Limb (tissue), 2 donors: ENCODE measurements around the gene ITIH5.
"Not testable (repeated sequence)": the region's sequence is repeated elsewhere in the genome, so short reads cannot be mapped to it uniquely, and the experiment has no call there.

Source experiments
- DNase-seq, 2 donors: peaks; one replicate each; pipeline ENCODE4 v3.0.0-alpha.2; 2016; ENCODE audit errors: extremely low spot score in 2 of 2

Gene ITIH5

DNA sequence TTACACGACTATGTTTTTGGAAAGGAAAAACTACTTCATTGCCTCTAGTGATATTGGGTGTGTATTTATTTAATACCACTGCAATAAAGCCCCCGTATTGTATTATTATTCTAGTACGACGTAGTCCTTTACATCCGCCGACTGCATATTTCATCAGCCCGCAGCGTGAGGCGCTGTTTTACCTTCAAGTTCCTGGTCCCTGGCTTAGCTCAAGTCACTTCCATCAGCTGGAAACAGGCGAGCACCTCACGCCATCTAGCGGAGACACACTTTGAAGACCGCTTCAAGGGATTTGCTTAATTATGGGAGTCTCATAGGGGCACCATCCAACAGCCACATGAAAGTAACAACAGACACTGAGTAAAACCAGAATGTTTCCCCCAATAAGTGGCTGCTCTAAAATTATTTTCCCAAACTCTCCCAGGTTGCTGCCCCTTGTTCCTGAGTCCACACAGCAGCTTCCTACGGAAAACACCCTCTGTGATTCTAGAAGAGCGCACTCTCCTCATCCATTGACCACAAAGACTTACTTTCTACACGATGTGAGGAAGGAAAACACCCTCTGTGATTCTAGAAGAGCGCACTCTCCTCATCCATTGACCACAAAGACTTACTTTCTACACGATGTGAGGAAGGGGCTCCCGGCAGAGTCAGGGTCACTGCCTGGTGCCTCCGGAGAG lies 20.6 kb upstream of the ITIH5 start:
- peak; percentile 84 to 92 for DNase-seq

GRCh38 chr10:7686351-7687171 lies 19.8 kb upstream of the ITIH5 start:
- no peak for DNase-seq

GRCh38 chr10:7680078-7680477 lies 13.3 kb upstream of the ITIH5 start:
- DNase-seq: not testable (repeated sequence)

GRCh38 chr10:7679256-7679655 lies 12.5 kb upstream of the ITIH5 start:
- DNase-seq: no peak

DNA sequence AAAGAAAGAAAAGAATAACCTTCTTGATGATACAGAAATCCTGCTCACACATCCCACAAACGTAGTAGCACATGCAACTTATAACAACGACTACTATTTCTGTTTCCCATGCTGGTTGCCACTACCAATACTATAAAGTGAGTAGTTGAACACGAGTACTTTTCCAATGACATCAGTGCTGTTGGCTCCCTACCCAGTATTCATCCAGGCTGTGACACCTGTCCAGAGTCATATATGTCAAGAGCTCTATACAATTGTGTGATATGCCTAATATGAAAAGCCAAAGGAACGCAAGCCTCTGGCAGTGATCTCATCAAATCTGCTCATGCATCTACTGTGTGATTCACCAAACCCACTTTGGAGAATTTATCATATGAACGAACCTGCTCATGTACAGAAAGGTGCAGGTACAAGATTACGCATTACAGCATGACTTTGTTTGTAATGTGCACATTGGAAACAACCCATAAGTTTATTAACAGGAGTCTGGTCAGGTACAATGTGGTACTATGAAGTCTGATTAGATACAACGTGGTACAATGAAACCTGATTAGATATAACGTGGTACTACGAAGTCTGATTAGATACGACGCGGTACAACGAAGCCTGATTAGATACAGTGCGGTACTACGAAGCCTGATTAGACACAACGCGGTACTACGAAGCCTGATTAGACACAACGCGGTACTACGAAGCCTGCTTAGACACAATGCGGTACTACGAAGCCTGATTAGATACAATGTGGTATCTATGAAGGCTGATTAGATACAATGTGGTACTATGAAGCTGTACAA lies 5.8 kb upstream of the ITIH5 start:
- peak in 1 of 2 donors; percentile 66 for DNase-seq

- no peak for DNase-seq
Measured at GRCh38 chr10:7670157-7670556, 3.4 kb upstream of the ITIH5 start.

DNA sequence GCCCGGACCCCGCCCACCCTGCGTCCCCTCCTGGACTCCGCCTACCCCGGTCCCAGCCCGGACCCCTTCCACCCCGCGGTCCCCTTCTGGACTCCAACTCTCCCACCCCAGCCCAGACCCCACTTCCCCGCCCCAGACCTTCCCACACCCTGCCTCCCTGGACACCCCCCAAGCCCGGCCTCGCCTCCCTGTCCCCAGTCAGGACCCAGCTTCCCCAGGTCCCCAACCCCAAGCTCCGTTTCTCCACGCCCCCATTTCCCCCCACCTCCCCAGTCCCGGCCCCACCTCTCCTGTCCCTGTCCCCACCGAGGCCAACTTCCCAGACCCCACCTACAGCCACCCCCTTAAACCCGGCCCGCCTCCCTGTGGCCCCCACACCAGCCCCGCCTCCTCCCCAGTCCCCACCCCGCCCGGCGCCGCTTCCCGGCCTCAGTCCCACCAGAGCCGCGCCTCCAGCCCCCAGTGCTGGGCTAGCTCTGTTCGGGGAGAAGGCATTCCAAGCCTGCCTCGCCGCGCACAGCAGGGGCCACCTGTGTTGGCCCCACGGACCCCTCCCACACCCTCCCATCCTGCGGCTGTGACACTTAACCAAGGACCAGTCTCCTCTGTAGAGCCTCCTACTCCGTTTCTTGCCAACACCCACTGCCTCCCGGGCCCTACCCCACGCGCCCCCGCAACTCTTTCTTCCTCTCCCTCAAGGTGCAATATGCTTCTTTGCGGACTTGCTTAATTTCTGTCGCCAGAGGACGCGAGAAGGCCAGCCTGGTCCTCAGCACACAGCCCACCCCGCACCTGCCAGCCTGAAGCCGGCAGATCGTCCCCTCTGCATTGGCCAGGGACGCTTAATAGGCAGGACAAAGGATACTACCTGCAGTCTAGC lies 736 bp upstream of the ITIH5 start:
- DNase-seq: peak in 1 of 2 donors; percentile 58

DNA sequence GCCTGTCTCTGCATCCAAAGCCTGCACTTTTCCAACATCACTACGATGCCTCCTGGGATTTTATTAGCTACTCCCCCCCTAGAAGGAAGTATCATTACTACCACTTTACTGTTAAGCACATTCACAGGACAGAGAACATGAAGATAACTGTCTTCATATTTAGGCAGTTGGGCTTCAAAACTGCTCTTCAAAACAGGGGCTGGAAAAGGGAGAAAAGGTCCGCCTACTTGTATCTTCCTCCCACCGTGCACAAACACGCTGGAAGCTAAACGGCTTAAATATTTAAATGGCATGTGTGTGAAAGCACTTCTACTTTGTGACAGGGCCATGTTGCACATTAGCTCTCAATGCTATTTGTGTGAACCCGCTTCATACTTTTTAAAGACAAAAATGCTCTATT lies 999 bp downstream of the ITIH5 start:
- no peak for DNase-seq

DNA sequence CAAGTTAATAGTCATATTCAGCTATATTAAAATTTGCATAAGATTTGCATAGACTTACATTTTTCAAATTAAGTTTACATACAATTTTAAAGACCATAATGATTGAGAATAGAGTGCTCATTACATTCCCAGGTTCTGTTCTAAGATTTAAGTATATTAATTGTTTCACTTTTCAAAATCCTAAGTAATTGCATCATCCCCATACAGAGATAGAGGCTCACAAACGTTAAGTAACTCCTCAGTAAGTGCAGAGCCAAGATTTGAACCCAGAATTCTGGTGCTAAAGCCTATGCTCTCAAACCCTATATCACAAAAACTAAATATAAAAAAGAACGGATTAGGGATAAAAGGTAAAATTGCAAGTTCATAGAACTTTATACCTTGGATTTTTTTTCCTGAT lies 2.1 kb downstream of the ITIH5 start:
- no peak for DNase-seq

- DNase-seq: no peak
Measured at GRCh38 chr10:7662522-7662921, 4.2 kb downstream of the ITIH5 start.

DNA sequence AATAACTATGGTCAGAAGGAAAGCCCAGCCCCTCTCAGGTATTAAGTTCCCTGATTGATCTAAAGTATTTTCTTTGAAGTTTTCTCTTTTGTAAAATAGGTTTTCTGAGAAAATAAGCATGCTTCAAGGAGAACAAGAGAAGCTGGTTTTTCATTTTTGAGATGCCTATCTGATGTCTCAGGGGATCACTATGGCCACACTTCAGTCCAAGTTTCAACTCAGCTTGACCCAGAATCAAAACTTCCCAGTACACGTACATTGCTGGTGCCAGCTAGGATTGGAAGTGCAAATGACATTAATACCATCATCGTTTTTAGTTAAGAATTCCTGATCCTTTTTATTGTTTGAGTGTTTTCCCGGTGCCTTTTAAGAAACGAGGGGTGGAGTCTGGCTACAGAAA lies 7.2 kb downstream of the ITIH5 start:
- no peak for DNase-seq

DNA sequence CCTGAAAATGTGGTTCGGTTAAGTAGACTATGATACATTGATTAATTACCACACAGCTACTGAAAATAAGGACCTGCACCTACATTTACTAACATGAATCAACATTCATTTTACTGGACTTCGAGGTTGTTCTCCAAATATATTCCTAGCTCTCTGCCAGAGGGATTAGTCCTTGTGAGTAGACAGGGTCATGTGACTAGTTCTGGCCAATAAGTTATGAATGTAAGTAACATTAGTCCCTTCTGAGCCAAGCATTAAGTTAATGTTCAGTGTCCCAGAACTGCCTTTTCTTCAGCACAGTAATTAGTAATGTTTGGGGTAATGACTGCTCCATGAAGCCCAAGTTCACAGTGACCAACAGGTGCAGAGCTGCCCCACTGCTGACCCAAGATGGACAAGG lies 9.2 kb downstream of the ITIH5 start:
- DNase-seq: no peak

DNA sequence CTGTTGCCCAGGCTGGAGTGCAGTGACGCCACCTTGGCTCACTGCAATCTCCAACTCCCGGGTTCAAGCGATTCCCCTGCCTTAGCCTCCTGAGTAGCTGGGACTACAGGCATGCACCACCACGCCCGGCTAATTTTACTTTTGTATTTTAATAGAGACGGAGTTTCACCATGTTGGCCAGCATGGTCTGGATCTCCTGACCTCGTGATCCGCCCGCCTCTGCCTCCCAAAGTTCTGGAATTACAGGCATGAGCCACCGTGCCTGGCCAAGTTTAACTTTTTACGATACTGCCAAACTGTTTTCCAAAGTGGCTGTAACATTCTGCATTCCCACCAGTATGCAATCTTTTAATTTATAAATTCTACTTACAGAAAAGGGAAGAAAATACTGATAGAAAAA lies 9.7 kb downstream of the ITIH5 start:
- not testable (repeated sequence) for DNase-seq

DNA sequence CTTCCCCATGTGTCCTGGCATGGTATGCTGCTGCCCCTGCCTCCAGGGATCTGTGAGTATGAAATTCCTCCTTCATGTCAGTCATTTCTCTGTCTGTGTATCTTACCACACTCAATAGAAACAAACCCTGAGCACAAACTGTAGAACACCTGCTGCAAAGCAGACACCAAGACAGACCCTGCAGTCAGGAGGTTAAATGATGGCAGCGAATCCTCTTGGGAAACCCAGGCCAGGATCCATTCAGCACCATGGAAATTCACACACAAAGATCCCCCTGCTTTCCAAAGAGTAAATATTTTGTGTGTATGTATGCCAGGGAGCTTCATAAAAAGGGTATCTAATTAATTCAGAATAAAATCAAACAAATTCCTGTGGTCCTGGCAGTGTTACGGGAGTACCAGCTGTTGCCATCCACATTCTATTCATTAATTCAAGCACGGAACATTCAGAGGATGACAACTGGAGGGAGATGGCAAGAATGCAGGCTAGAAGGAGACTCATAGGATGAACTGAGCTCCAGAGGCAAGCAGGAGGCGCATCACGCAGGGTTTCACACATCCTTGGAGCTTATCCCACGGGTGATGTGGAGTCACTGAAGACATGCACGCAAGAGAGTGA lies 14.8 kb downstream of the ITIH5 start:
- no peak for DNase-seq

DNA sequence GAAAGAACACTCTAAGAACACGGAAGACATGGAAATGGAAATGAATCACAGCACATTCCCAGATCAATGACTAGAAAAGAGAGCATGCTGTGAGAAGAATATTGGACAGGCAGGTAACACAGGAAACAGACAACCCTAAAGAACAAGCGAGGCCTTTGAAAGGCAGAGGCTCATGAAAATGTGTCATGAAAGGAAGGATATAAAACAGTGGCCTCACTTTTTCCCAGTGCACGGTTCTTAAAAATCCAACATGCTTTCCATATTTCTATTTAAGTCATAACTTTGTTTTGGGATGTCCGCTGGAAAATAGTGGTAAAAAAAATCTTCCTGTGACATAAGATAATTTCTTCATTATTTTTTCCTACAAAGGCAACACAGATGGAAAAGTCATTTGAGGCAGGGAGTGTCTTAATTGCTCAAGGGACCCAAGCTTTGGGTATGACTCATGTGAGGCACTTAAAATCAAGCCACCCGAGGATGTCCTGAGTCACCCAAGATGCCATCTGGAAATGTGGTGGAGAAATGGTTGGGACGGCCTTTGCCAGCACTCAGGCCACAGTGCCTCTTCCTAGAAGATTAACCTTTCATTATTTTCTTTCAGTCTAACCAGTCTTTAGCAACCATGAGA lies 17.0 kb downstream of the ITIH5 start:
- no peak for DNase-seq

DNA sequence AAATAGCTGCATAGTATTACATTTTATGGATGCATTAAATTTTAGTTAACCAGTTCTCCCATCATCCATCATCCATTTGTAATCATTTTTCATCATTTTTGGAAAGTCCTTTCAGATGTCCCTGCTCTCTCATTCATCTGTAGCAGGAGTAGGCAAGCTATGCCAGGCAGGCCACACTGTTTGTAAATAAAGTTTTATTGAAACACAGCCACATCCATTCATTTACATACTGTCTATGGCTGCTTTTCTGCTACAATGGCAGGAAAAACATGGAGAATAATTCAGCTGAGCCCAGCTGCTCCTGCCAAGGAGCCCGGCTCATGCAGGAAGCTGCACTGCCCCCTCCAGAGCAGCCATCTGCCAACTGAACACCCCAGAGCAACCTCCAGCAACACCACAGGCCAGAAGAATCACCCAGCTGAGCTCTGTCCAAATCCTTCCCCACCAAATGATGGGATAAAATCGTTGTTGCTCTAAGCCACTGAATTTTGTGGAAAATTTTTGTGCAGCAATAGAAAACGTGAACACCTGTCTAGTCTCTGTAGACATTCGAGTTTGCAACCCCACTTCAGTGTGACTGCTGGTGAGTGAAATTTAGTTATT lies 19.6 kb downstream of the ITIH5 start:
- no peak for DNase-seq

DNA sequence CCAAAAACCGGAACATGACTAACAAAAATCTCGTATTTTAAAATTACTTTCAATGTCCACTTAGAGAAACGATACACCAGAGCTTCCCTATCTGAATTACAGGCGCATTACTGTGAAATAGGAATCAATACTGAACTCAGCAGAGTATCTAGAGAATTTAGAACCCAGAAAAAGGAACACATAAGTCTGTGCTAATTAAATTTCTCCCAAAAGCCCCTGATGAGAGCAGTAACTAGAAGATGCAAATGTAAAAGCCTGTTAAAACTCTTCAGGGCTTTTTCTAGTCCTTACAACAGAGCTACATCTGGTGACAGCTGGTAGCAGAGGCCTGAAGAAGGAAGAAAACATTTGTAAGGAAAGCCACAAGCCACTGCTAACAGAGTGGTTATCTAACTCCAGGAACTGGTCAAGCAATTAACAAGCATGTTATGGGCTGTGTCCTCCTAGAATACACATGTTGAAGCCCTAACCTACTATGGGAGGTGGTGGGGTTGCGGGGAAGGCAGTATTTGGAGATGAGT lies 24.2 kb downstream of the ITIH5 start:
- no peak for DNase-seq

DNA sequence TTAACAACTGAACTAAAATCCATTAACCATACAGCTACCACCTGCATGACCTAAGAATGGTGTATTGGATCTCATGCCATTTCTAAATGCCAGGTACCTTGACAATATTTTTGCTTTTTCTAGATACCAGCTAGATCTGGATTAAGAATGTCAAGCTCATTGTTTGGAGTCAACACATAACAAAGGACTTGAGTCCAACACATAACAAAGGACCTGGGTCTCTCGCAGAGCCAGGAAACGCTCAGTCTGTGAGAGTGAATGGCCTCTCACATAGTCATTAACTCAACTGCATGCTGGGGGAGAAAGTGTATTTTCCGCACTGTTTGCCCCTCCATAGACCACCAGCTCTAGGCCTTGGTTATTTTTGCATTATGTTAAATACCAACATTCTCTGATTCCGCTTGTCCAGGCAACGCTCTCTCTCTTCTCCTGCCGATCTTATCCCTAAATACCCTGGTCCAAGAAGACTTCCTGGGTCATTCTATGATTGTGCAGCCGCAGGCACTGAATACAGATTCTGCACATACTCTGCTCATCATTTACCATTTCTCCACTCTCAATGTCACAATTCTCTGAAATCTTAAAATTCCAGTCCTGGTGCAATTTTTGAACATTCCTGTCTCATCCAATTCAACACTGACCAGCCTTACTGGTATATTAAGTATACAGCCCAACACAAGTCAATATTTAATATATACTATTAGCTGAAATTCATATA lies 31.2 kb downstream of the ITIH5 start:
- DNase-seq: no peak
